H4 (cell line): ENCODE results near the gene LSM3. TPM values are rescaled to one million over a fixed set of nuclear protein-coding genes. Genes with fewer than 3 reads are reported as not detected.
A peak's percentile ranks its signal among the peaks of the same experiment; 100 is the strongest.

Experiments used
- DNase-seq: peaks from one replicate; pipeline ENCODE4 v3.0.0-alpha.2; 2015; ENCODE audit warnings: low spot score
- total RNA-seq: library from RNA; depleted of rRNA; stranded (reverse); fragments of >200 nt; shearing (Covaris generic); gene quantifications from 2 replicates; pipeline ENCODE4 v1.2.3, GENCODE V29; 2014; rRNA removed

Gene LSM3
- total RNA-seq = 39.2 and 42.7 TPM in 2 replicates

- DNase-seq = peak; percentile 97
Observed at GRCh38 chr3:14178247-14179113, at the start of gene LSM3, which contains the start of gene XPC. LSM3 (plus strand) TSS chr3:14178817; CDS start chr3:14178861, 44 bp downstream. XPC (minus strand) TSS chr3:14178601; CDS start chr3:14178568, 33 bp downstream.

- no peak for DNase-seq
Observed at GRCh38 chr3:14129296-14129695, 49.3 kb upstream of the LSM3 start.

- no peak for DNase-seq
Observed at GRCh38 chr3:14130230-14130629, 48.4 kb upstream of the LSM3 start.

- DNase-seq = no peak
Observed at GRCh38 chr3:14130707-14131106, 47.9 kb upstream of the LSM3 start.

GRCh38 chr3:14131134-14131533 lies 47.5 kb upstream of the LSM3 start:
- DNase-seq = no peak

- no peak for DNase-seq
Observed at GRCh38 chr3:14132120-14132519, 46.5 kb upstream of the LSM3 start.

GRCh38 chr3:14132689-14133088 lies 45.9 kb upstream of the LSM3 start:
- no peak for DNase-seq

GRCh38 chr3:14133188-14133800 lies 45.3 kb upstream of the LSM3 start:
- no peak for DNase-seq

GRCh38 chr3:14133876-14134275 lies 44.7 kb upstream of the LSM3 start:
- no peak for DNase-seq

GRCh38 chr3:14134291-14134690 lies 44.3 kb upstream of the LSM3 start:
- DNase-seq = no peak

- no peak for DNase-seq
Observed at GRCh38 chr3:14135581-14135980, 43.0 kb upstream of the LSM3 start.

GRCh38 chr3:14137004-14137403 lies 41.6 kb upstream of the LSM3 start:
- DNase-seq = peak; percentile 36

- DNase-seq = no peak
Observed at GRCh38 chr3:14137445-14137844, 41.2 kb upstream of the LSM3 start.

GRCh38 chr3:14138109-14138877 lies 40.3 kb upstream of the LSM3 start:
- no peak for DNase-seq

- no peak for DNase-seq
Observed at GRCh38 chr3:14138878-14139655, 39.5 kb upstream of the LSM3 start.

GRCh38 chr3:14139771-14140170 lies 38.8 kb upstream of the LSM3 start:
- DNase-seq = no peak

- DNase-seq = no peak
Observed at GRCh38 chr3:14140668-14141067, 37.9 kb upstream of the LSM3 start.

- DNase-seq = no peak
Observed at GRCh38 chr3:14141144-14141543, 37.5 kb upstream of the LSM3 start.

- no peak for DNase-seq
Observed at GRCh38 chr3:14141602-14142341, 36.8 kb upstream of the LSM3 start.

- DNase-seq = no peak
Observed at GRCh38 chr3:14142567-14143270, 35.9 kb upstream of the LSM3 start.
